Adrenal gland (tissue), 5 donors: Measurements from ENCODE around the gene FUNDC1.

Experiments used
- POLR2A ChIP-seq, 2 donors: fragments of 450-650 bp; IDR thresholded peaks; one replicate each; pipeline ENCODE4 v1.6.1; 2017; ENCODE audit warnings: antibody characterized with exemption in 2 of 2, mild to moderate bottlenecking in 2 of 2, moderate library complexity in 1 of 2
- TF ChIP-seq, protein P1 (sequence below), 6 experiments: fragments of 450-650 bp in 4 of 6; fragments of 200-600 bp in 2 of 6; sonication (generic) in 1 of 6; IDR thresholded peaks; 1 replicate in 5 of 6; 2 replicates in 1 of 6; pipeline versions ENCODE4 v1.5.1 to v1.8.0; 2016 to 2021; ENCODE audit warnings: antibody characterized with exemption in 6 of 6, mild to moderate bottlenecking in 2 of 6, moderate library complexity in 1 of 6
- donor health status: DM: no; HTN: no; CAD: no.

DNA sequence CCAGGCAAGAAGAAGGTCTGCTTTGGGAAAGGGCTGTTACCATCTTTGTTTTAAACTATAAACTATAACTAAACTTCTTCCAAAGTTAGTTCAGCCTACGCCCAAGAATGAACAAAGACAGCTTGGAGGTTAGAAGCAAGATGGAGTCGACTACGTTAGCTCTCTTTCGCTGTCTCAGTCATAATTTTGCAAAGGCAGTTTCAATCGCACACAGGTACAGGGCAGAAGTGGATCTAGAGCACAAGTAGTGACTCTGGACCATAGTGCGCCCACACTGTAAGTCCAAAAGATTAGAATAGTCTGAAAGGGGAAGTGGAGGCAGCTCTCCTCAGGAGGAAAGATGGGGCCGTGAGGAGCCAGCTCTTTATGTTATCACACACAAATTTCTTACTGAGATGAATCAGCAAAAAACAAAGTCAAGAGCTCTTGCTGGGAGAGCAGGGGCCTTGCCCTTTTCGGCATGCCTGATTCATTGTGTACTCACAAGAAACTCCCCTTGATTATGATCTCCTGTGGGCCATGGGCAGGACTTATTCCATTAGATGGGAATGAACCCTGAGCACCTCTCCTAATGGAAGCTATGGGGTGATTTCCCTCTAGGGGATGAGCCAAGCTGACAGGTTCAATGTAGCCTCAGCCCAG is 58.6 kb downstream of the FUNDC1 start:
- TF ChIP-seq, protein P1, sequence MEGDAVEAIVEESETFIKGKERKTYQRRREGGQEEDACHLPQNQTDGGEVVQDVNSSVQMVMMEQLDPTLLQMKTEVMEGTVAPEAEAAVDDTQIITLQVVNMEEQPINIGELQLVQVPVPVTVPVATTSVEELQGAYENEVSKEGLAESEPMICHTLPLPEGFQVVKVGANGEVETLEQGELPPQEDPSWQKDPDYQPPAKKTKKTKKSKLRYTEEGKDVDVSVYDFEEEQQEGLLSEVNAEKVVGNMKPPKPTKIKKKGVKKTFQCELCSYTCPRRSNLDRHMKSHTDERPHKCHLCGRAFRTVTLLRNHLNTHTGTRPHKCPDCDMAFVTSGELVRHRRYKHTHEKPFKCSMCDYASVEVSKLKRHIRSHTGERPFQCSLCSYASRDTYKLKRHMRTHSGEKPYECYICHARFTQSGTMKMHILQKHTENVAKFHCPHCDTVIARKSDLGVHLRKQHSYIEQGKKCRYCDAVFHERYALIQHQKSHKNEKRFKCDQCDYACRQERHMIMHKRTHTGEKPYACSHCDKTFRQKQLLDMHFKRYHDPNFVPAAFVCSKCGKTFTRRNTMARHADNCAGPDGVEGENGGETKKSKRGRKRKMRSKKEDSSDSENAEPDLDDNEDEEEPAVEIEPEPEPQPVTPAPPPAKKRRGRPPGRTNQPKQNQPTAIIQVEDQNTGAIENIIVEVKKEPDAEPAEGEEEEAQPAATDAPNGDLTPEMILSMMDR (IDR thresholded peaks at IDR 0.05) = no peak
- TF ChIP-seq POLR2A (IDR thresholded peaks at IDR 0.05) = no peak
